GM21619 (cell line): ENCODE measurements around the gene ELAVL2.

Source experiments
- ATAC-seq: cut with Tn5 transposase; IDR thresholded peaks from one replicate; pipeline ENCODE4 v1.9.1; 2021; ENCODE audit not compliant: unreplicated experiment

ELAVL2 gene

DNA sequence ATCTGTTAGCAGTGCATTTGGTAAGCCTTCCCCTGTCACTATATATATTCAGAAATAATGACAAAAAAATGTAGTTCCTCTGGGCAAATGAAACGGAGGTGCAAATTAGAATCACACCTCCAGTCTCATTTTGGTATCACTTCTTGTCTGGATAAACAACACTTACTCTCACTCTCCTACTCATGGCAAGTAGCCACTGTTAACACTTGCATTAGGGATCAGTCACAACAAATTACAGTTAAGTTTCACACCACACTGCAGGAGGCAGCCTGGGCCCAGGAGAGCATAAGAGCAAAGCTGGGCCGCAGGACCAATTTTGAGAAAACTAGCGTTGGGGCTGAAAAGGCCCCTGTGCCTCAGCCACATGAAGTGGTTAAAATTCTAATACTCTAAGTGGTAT is 161.0 kb downstream of the ELAVL2 start:
- no peak for ATAC-seq

DNA sequence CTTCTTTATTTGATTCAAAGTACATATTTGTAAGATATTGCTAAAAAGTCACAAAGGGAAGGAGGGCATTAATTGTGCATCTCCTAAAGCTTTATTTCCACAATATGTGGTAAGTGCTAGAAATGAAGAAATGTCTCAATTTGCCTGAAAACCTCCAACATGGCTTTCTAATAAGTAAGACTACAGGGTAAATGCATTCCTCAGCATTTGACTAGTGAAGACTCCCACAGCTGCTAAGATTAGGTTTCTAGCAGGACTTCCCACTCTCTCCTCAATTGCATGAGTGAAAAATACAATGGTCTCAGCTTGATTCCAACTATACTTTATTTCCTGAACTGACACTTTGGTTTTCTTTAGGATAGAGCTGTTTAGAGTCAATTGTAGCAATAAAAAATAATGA is 162.1 kb downstream of the ELAVL2 start:
- ATAC-seq: no peak

DNA sequence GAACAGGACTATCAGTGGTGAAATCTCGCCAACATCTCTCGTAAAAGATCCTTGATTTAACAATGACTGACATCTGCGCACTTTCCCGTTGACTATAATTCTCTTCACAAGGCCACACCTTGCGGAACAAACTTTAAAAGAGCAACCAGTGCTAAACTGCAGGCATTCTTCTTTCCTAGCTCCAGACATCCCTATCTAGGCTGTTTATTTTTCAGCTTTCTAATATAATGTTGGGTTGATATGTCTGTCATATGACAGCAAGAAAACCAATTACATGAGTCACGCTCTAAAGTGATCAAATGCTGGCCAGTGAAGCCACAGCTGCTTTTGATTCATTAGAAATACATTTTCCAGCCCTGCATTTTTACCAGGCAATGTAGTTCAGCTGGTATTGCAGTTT is 162.5 kb downstream of the ELAVL2 start:
- ATAC-seq: no peak

DNA sequence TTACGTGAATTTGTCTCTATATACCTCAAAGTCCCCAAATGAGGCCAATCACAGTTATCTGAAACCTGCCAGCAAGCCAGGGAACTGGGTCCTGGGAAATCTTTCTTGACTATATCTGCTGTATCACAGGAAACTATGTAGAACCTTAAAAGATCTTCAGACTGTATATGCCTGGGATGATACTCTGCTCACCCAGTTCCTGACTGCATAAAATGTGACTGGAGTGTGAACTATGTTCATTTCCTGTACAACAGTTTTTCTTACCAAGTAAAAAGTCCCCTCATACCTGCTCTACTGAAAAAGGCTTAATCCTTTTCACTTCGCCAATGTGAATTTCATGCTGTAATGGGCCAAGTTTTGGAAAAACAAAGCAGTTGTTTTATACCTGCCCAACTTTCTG is 162.9 kb downstream of the ELAVL2 start:
- ATAC-seq: no peak

DNA sequence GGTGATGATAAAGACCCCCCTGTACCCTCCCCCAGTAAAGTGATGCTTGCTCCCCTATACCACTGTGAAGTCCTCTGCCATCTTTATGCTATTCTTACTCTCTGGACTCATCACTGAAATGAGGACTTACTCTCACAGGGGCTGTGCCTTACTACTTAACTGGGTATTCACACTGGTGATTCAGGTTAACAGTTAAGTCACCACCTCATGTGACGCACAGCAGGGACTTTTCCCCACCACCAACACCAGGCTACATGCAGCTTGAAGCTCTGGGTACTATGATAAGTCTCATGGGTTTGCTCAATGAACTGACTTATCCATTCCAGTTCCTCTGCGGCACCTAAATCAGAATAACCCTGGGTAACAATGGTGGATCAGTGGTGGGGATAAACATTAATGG is 163.7 kb downstream of the ELAVL2 start:
- ATAC-seq: no peak

DNA sequence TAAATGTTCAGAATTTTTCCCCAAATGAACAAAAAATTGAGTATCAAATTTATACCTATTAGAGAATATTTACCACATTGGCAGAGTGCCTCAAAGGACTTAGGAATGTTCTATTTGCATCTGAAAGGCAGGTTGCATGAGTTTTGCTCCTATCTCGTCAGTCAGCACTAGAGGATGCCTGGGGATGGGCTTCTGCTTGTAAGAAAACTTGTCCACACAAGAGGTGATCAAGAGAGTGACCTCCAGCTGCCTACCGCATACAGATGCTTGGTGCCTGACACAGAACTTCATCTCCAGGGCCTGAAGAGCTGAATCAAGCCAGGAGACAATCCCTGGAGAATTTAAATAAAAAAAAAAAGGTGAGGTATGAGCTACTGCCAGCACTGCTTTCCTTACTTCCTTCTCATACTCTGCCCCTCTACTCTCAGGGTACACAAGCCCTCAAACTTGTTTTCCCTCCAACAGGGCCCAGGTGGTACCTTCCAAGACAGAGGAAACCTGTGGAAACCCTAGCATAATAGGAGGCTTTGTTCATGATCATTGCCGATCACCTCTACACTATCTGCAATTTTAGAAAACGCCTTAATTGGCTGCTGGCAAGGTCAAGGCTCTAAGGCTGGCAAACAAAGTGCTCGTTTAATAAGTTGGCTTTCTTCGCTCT is 166.6 kb downstream of the ELAVL2 start:
- no peak for ATAC-seq

DNA sequence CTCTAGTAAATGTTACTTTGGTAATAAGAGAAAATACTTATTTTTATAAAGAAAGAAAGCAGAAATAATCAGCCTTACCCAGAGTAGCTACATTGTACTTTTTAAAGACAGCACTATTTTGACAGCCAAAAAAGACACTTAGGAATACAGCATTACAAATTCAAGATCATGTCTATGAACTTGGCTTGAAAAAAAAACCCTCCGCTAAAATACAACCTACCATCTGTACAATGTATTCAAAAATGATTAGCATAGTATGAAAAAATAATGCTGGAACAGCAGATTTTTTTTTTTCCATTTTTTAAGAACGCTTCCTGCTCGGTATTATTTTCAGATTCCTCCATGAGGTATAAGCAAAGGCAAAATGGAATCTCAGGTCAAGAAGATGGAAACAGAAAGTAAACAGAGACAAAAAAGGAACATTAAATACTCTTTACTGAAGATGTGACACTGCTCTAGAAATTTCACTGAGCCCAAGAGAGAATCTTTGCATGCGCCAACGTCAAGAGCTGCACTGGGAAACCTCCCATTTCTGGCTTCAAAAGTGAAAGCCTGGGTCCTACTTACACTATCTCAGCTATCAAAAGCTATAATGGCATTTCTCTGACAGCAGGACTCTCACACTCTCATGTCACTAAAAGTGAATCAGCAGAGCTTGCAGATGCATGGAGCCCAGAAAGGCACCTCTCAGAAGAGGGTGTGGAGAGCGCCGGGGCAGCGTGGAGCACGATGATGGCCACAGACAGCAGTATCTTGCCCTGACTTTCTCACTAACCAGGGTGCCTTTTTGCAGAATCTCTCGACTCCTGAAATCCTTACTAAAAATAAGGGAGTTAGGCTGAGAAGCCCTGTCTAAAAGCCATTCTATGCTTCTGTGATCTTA is 167.4 kb downstream of the ELAVL2 start:
- ATAC-seq: no peak

DNA sequence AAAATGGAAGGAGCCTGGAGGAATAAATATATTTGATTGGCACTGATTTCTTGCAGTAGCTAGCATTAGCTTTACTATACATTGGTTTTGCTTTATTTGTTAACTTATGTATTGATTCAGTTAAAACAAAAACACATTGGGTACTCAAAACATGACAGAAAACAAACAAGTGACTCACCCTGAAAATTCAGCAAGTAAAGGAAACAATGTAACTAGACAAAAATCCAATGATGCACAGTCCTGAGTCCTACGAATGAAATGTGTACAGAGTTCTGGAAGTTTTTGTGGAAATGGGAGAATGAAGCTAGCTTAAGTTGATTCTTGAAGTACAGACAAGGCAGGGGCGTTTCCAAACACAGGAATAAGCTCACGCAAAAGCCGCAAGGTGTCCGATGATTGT is 175.0 kb downstream of the ELAVL2 start:
- no peak for ATAC-seq

DNA sequence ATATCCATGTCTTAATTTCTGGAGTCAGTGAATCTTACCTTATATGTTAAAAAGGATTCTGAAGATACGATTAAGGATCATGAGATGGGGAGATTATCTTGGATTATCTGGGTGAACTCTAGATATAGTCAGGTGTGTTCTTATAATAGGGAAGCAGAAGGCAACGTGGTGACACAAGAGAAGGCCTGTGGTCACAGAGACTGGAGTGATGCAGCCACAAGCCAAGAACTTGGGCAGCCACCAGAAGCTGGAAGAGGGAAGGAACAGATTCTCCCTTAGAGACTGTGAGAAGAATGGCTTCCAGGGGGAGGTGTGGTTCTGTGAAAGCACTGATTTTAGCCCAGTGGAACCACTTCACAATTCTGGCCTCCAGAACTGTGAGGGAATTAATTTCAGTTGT is 177.4 kb downstream of the ELAVL2 start:
- no peak for ATAC-seq

DNA sequence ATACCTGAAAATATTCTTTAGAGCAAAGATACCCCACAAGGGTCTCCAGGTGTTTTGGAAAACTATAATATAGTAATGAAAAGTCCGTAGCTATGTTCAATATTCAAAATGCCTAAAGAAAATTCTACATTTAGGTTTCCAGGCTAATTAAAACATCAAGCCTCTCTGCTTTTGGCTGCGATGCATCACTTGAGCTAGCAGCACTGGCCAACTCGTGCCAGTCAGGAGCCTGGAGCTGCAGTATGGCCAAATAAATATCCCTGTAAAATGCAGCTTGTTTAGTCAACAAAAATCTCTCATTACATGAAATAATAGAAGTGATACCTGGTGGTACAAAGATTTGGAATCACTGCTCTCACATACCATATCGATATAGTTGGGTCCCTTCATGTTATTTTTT is 181.1 kb downstream of the ELAVL2 start:
- ATAC-seq: no peak

DNA sequence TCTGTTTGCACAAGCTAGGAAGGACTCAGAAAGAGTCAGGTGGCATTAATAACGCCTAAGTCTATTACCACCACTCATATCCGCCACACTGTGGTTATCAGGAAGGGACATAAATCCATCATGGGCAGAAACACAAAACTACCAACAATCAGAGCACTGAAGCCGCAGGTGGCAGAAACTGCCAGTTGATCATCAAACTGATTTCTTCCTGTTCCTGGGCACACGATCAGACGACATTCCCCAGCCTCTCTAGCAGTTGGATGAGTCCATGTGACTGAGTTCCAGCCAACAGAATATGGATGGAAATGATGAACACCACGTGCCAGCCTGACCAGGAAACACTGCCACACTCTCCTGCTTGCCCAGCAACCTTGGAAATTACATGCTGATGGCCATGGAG is 181.7 kb downstream of the ELAVL2 start:
- ATAC-seq: no peak

DNA sequence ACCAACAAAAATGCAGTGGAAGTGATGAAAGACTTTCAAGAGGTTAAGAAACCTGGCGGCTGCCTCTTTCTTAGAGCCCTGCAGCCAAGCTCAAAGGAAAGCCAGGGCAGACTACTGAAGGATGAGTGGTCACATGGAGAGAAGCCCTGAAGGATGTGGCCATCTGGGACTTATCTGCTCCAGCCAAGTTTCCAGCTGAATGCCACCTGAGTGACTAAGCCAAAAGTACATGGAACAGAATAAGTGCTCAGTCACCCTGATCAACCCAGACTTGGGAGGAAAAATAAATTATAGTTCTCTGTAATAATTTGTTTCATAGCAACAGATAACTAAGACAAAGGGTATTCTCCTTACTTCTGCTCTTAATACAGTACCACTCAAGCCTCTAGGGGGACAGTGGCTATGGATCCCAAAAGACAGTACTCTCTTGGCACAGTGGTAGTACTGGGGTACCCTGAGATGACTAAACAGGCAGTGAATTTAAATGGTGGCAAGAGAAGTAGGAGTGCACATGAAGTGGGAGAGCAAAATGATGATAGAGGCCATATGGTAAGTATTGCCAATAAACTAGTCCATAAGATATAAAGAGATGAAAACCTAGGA is 182.3 kb downstream of the ELAVL2 start:
- no peak for ATAC-seq
